HAP-1 (cell line): ENCODE results near the gene PTPN18.

Source experiments
- DNase-seq, 2 experiments: peaks; one replicate each; pipeline ENCODE4 v3.0.0-alpha.2; 2016 to 2020; ENCODE audit warnings: low spot score in 2 of 2
- H3K27me3 ChIP-seq: fragments of 250-450 bp; sonication (Bioruptor Pico); 2 replicates; pipeline ENCODE4 v1.5.1; 2020; ENCODE audit warnings: low read depth, mild to moderate bottlenecking, moderate library complexity
- H3K36me3 ChIP-seq: fragments of 250-450 bp; sonication (Bioruptor Pico); replicated peaks from 2 replicates; pipeline ENCODE4 v1.5.1; 2020; ENCODE audit warnings: mild to moderate bottlenecking
- H3K4me1 ChIP-seq: fragments of 250-450 bp; sonication (Bioruptor Pico); 2 replicates; pipeline ENCODE4 v1.5.1; 2020; ENCODE audit warnings: mild to moderate bottlenecking
- H3K4me3 ChIP-seq: fragments of 250-450 bp; sonication (Bioruptor Pico); 2 replicates; pipeline ENCODE4 v1.5.1; 2020; ENCODE audit warnings: mild to moderate bottlenecking, moderate library complexity
- H3K9me3 ChIP-seq: fragments of 250-450 bp; sonication (Bioruptor Pico); 2 replicates; pipeline ENCODE4 v1.5.1; 2020; ENCODE audit warnings: mild to moderate bottlenecking, moderate library complexity
- in situ Hi-C: fragments of 300-500 bp; cut with MboI; formaldehyde crosslinking; loops from 3 replicates; pipeline ENCODE4 v1.14.3; 2020; ENCODE audit warnings: low sequenced_read_pairs, inconsistent platforms, mixed read lengths

PTPN18 gene

DNA sequence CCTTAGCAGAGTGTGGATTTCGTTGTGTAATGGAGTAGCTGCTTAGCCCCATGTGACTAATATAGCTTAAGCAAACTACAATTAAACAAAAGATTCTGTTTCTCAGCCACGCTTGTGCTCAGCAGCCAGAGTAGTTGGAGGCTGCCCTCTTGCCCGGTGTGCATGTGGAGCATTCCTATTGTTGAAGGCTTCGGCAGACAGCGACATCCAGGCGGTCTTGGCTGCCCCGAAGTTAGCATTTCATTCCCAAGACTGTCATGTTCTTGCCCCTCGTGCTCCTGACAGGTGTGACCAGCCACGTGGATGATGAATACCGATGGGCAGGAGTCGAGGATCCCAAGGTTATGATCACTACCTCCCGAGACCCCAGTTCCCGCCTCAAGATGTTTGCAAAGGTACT lies 10.8 kb upstream of the PTPN18 start:
- DNase-seq, result no peak
- in situ Hi-C loops, result no loop called here
- no peaks in the 10 kb centered on the region for H3K27me3 ChIP-seq
- no peaks in the 10 kb centered on the region for H3K9me3 ChIP-seq
- H3K4me3 ChIP-seq, result no peak overlapping the region
- H3K36me3 ChIP-seq, result peaks cover 52% of the 10 kb centered on the region
- peaks cover 5% of the 10 kb centered on the region; the same call in 1 of the 2 replicates for H3K4me1 ChIP-seq

DNA sequence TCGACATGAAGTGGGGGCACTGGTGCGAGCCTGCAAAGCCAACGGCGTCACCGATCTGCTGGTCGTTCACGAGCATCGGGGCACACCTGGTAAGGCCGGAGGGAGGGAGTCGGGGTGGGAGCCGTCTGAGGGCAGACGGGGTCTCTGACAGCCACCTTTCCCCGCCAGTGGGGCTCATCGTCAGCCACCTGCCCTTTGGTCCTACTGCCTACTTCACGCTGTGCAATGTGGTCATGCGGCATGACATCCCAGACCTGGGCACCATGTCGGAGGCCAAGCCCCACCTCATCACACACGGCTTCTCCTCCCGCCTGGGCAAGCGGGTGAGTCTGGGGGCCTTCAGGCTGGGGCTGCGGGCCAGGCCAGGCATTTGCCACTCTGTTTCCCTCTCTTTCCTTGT lies 10.2 kb upstream of the PTPN18 start:
- peaks cover 5% of the 10 kb centered on the region; the same call in 1 of the 2 replicates for H3K4me1 ChIP-seq
- in situ Hi-C loops, result no loop called here
- H3K4me3 ChIP-seq, result no peak overlapping the region
- no peaks in the 10 kb centered on the region for H3K9me3 ChIP-seq
- no peak for DNase-seq
- H3K27me3 ChIP-seq, result no peaks in the 10 kb centered on the region
- H3K36me3 ChIP-seq, result peaks cover 55% of the 10 kb centered on the region

- no peaks in the 10 kb centered on the region for H3K27me3 ChIP-seq
- H3K4me3 ChIP-seq, result no peak overlapping the region
- H3K4me1 ChIP-seq, result peaks cover 3% of the 10 kb centered on the region; the same call in 1 of the 2 replicates
- in situ Hi-C loops, result no loop called here
- H3K9me3 ChIP-seq, result no peaks in the 10 kb centered on the region
- DNase-seq, result no peak
- H3K36me3 ChIP-seq, result peaks cover 55% of the 10 kb centered on the region
These were observed 9.7 kb upstream of the PTPN18 start for GRCh38 chr2:130346041-130346740.

DNA sequence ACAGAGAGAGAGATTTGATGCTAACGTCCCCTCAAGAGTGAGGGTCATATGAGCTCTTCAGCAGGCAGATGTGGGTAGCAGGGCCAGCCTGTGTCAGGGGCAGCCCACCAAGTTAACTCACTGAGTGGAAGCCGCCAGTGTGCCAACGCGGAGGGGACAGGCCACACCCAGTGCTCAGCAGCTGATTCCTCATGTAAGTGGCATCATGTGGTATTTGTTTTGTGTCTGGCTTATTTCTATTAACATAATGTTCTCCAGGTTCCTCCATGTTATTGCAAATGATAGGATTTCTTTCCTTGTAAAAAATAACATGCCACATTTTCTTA lies 9.2 kb upstream of the PTPN18 start:
- Histone ChIP-seq H3K36me3 (peaks cover 55% of the 10 kb centered on the region), H3K9me3 (no peaks in the 10 kb centered on the region), H3K4me1 (no peaks in the 10 kb centered on the region; the same call in 1 of the 2 replicates), H3K4me3 (no peak overlapping the region), H3K27me3 (no peaks in the 10 kb centered on the region)
- DNase-seq, result no peak
- in situ Hi-C loops, result no loop called here

- no peaks in the 10 kb centered on the region; the same call in 1 of the 2 replicates for H3K4me1 ChIP-seq
- H3K27me3 ChIP-seq, result no peaks in the 10 kb centered on the region
- no peak for DNase-seq
- no peaks in the 10 kb centered on the region for H3K9me3 ChIP-seq
- in situ Hi-C loops, result no loop called here
- no peak overlapping the region for H3K4me3 ChIP-seq
- H3K36me3 ChIP-seq, result peaks cover 55% of the 10 kb centered on the region
These were observed 8.5 kb upstream of the PTPN18 start for GRCh38 chr2:130347220-130347925.

GRCh38 chr2:130349174-130349573 lies 6.7 kb upstream of the PTPN18 start:
- Histone ChIP-seq H3K36me3 (peaks cover 51% of the 10 kb centered on the region), H3K9me3 (no peaks in the 10 kb centered on the region), H3K27me3 (no peaks in the 10 kb centered on the region), H3K4me1 (no peaks in the 10 kb centered on the region; the same call in 1 of the 2 replicates), H3K4me3 (no peak overlapping the region)
- in situ Hi-C loops, result no loop called here
- DNase-seq, result no peak

DNA sequence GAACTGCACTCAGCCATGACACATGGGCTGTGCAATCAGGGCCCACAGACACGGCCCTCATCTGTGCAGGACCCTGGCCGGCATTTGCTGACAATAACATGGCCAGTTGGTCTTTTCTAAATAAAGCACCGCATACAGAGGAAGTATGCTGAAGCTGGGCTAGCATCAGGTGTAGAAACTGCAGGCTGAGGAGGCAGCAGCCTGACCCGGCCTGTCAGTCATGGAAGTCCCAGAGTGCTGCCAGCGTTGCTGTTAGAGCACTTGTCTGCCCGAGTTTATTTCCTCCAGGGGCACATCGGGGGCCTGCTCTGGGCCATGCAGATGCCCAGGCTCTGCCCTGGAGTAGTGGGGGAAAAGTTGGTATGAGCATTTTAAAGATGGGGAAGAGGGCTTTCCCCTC lies 4.1 kb upstream of the PTPN18 start:
- in situ Hi-C loops, result loop anchor here (25.0 kb wide), 2 partner anchors 761 to 1136 kb away; partner anchors contain the start of genes MZT2A, PLEKHB2 and TUBA3D
- Histone ChIP-seq H3K4me1 (peaks cover 2% of the 10 kb centered on the region; the same call in 1 of the 2 replicates), H3K36me3 (peaks cover 26% of the 10 kb centered on the region), H3K9me3 (no peaks in the 10 kb centered on the region), H3K27me3 (no peaks in the 10 kb centered on the region), H3K4me3 (no peak overlapping the region)
- DNase-seq, result no peak

GRCh38 chr2:130352237-130352636 lies 3.6 kb upstream of the PTPN18 start:
- Histone ChIP-seq H3K4me1 (peaks cover 5% of the 10 kb centered on the region; the same call in 1 of the 2 replicates), H3K36me3 (peaks cover 21% of the 10 kb centered on the region), H3K9me3 (no peaks in the 10 kb centered on the region), H3K27me3 (no peaks in the 10 kb centered on the region), H3K4me3 (no peak overlapping the region)
- no peak for DNase-seq
- in situ Hi-C loops, result loop anchor here (25.0 kb wide), 2 partner anchors 760 to 1135 kb away; partner anchors contain the start of genes MZT2A, PLEKHB2 and TUBA3D

GRCh38 chr2:130353291-130354138 lies 2.3 kb upstream of the PTPN18 start:
- H3K9me3 ChIP-seq, result no peaks in the 10 kb centered on the region
- H3K36me3 ChIP-seq, result peaks cover 8% of the 10 kb centered on the region; the same call in 1 of the 2 replicates
- no peaks in the 10 kb centered on the region for H3K27me3 ChIP-seq
- in situ Hi-C loops, result loop anchor here (25.0 kb wide), 2 partner anchors 759 to 1134 kb away; partner anchors contain the start of genes MZT2A, PLEKHB2 and TUBA3D
- H3K4me3 ChIP-seq, result no peak overlapping the region
- DNase-seq, result no peak
- peaks cover 5% of the 10 kb centered on the region; the same call in 1 of the 2 replicates for H3K4me1 ChIP-seq

DNA sequence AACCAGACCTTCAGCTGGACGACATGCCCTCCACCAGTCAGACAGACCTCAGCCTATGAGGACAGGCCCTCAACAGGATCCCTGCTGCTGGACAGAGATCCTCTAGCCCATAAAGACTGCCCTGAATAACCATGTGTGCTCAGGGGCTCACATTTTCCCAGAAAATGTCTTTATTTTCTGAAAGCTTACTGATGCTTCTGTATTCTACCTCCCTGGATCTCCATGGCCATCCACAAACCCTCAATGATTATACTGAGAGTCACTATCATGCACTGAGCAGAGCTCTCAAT lies 1.8 kb upstream of the PTPN18 start:
- in situ Hi-C loops, result loop anchor here (25.0 kb wide), 2 partner anchors 758 to 1133 kb away; partner anchors contain the start of genes MZT2A, PLEKHB2 and TUBA3D
- no peak overlapping the region for H3K4me3 ChIP-seq
- peaks cover 5% of the 10 kb centered on the region; the same call in 1 of the 2 replicates for H3K36me3 ChIP-seq
- no peaks in the 10 kb centered on the region for H3K27me3 ChIP-seq
- H3K4me1 ChIP-seq, result peaks cover 5% of the 10 kb centered on the region; the same call in 1 of the 2 replicates
- no peaks in the 10 kb centered on the region for H3K9me3 ChIP-seq
- no peak for DNase-seq

- H3K4me1 ChIP-seq, result peaks cover 5% of the 10 kb centered on the region; the same call in 1 of the 2 replicates
These were observed 681 bp upstream of the PTPN18 start for GRCh38 chr2:130355172-130355577.

DNA sequence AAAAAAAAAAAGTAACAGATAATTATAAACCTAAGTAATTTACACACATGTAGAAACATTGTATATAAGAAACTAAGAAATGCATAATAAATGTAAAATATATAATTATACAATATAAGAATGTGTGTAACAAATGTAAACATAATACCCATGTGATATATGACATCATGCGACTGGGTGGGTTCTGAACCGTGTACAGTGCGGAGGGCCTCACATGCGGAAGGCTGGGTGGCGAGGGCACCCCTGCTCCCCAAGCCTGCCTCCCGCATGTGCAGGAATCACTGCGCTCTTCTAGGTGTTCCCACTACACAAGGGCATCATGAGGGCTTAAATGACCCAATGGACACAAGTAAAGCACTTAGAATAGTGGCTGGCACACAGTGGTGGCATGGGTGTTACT lies 2.0 kb downstream of the PTPN18 start:
- in situ Hi-C loops, result loop anchor here (25.0 kb wide), 2 partner anchors 754 to 1129 kb away; partner anchors contain the start of genes MZT2A, PLEKHB2 and TUBA3D
- H3K27me3 ChIP-seq, result no peaks in the 10 kb centered on the region
- DNase-seq, result no peak
- H3K4me3 ChIP-seq, result no peak overlapping the region
- H3K4me1 ChIP-seq, result peaks cover 5% of the 10 kb centered on the region; the same call in 1 of the 2 replicates
- no peaks in the 10 kb centered on the region for H3K9me3 ChIP-seq
- H3K36me3 ChIP-seq, result no peaks in the 10 kb centered on the region; the same call in 1 of the 2 replicates

More at GRCh38 chr2:130355172-130355577, 681 bp upstream of the PTPN18 start:
- H3K36me3 ChIP-seq, result peaks cover 4% of the 10 kb centered on the region; the same call in 1 of the 2 replicates
- in situ Hi-C loops, result loop anchor here (25.0 kb wide), 2 partner anchors 757 to 1132 kb away; partner anchors contain the start of genes MZT2A, PLEKHB2 and TUBA3D
- H3K9me3 ChIP-seq, result no peaks in the 10 kb centered on the region
- H3K27me3 ChIP-seq, result no peaks in the 10 kb centered on the region
- H3K4me3 ChIP-seq, result peak overlapping the region; percentile 67
- DNase-seq, result no peak
